ENCODE data around the gene OFD1.

Gene OFD1

DNA sequence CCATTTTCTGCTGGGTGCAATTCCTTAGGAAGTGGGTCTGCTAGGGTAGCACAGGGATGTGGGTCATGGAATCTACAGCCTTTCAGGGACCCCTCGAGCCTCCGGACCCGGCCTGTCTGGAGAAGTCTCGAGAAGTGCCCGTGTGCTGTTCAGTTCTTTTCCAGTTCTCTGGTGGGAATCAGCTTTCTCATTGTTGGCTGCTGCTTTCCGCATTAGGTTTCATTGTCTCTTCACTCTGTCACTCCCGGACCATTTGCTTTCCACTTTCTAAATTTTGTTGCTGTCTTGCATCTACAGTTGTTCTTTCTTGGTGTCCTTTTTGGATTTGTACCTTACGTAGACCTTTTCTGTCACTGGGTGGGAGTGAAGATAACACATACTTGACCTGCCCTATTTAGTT, 39.6 kb upstream of the OFD1 start:
- DNase-seq (ENCODE audit: extremely low read depth, low read depth) = no peak
- TF ChIP-seq, protein P1, sequence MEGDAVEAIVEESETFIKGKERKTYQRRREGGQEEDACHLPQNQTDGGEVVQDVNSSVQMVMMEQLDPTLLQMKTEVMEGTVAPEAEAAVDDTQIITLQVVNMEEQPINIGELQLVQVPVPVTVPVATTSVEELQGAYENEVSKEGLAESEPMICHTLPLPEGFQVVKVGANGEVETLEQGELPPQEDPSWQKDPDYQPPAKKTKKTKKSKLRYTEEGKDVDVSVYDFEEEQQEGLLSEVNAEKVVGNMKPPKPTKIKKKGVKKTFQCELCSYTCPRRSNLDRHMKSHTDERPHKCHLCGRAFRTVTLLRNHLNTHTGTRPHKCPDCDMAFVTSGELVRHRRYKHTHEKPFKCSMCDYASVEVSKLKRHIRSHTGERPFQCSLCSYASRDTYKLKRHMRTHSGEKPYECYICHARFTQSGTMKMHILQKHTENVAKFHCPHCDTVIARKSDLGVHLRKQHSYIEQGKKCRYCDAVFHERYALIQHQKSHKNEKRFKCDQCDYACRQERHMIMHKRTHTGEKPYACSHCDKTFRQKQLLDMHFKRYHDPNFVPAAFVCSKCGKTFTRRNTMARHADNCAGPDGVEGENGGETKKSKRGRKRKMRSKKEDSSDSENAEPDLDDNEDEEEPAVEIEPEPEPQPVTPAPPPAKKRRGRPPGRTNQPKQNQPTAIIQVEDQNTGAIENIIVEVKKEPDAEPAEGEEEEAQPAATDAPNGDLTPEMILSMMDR (IDR thresholded peaks at IDR 0.05; ENCODE audit: low read depth, low read length, missing control alignments) = no peak
- H3K4me3 ChIP-seq (replicated peaks; ENCODE audit: low read depth, low read length) = no peak overlapping the region

DNA sequence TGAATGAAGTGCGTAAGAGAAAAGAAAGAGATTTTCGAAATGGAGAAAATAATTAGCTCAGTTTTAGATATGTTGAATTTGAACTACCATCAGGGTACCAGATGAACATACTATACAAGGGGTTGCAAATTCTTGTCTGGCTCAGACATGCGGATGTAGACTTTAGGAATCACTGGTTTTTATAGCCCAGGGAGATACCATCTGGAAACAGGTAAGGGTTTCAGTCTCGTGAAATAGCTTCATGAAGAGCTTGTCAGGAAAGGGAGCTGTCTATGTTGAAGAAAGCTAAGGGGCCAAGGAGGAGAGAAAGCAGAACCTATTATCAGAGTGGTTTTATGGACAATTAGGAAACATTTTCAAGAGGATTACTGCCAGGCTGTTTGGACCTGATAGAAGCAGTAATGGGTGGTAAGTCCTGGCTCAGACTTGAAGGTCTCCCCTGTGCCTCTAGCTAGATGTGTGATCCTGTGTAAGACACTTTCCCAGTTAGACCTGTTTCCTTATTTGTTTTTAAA, 38.9 kb upstream of the OFD1 start:
- TF ChIP-seq, protein P1 (IDR thresholded peaks at IDR 0.05; ENCODE audit: low read depth, low read length, missing control alignments) = no peak

DNA sequence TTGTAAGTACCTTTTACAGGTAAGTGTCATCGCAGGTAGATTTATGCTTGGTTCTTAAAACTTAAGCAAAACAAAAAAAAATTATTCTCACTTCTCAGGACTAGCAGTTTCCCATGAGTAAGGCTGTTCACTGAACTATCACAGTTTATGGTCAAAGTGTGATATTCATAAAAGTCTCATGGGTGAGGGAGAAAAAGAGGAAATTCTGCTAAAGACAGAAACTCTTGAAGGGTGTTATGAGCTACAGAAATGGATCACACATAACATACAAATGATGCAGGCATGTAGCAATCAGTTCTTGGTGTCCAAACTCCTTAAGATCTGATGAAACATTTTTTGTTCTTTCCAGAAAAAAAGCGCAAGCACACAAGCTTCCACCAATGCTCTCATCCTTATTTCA, 37.1 kb upstream of the OFD1 start:
- TF ChIP-seq, protein P1 (IDR thresholded peaks at IDR 0.05; ENCODE audit: low read depth, low read length, missing control alignments) = no peak
- no peak for DNase-seq (ENCODE audit: extremely low read depth, low read depth)
- H3K4me3 ChIP-seq (replicated peaks; ENCODE audit: low read depth, low read length) = no peak overlapping the region

More for the DNA sequence above, 38.9 kb upstream of the OFD1 start:
- DNase-seq (ENCODE audit: extremely low read depth, low read depth) = no peak
- no peak overlapping the region for H3K4me3 ChIP-seq (replicated peaks; ENCODE audit: low read depth, low read length)

DNA sequence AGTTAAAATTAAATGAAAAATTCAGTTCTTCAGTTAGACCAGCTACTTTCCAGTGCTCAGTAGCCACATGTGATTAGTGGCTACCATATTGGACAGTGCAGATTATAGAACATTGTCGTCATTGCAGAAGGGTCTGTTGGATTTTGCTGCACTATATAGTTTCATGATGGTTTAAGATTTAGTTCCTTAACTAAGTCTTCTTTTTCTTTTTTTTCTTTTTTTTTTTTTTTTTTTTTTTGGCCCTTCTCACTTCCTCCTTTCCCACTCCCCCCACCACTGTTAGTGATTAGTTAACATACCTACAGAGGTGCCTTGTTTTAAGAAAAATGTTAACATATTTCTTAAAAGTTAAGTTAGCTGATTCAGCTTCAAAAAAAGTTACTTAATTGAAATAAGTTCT, 36.6 kb upstream of the OFD1 start:
- DNase-seq (ENCODE audit: extremely low read depth, low read depth) = no peak
- H3K4me3 ChIP-seq (replicated peaks; ENCODE audit: low read depth, low read length) = no peak overlapping the region
- TF ChIP-seq, protein P1 (IDR thresholded peaks at IDR 0.05; ENCODE audit: low read depth, low read length, missing control alignments) = no peak

DNA sequence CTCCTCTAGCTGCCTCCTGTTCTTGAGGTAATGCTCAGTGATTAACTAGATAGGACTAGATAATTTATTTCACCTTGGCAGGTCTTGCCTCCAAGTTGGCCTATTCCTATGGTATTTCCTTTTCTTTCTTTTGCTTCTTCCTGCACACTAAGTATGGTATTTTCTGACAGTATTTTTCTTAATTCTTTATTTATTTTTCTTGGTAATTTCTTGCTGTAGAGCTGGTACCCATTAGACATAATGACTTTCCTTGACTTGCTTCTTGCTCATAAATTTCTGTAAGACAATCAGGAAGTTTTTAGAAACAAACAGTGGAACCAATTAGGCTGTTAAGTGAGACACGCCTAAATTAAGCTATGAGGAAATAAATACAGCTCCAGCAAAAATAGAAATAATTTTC, 36.1 kb upstream of the OFD1 start:
- no peak for DNase-seq (ENCODE audit: extremely low read depth, low read depth)
- TF ChIP-seq, protein P1 (IDR thresholded peaks at IDR 0.05; ENCODE audit: low read depth, low read length, missing control alignments) = no peak
- no peak overlapping the region for H3K4me3 ChIP-seq (replicated peaks; ENCODE audit: low read depth, low read length)

DNA sequence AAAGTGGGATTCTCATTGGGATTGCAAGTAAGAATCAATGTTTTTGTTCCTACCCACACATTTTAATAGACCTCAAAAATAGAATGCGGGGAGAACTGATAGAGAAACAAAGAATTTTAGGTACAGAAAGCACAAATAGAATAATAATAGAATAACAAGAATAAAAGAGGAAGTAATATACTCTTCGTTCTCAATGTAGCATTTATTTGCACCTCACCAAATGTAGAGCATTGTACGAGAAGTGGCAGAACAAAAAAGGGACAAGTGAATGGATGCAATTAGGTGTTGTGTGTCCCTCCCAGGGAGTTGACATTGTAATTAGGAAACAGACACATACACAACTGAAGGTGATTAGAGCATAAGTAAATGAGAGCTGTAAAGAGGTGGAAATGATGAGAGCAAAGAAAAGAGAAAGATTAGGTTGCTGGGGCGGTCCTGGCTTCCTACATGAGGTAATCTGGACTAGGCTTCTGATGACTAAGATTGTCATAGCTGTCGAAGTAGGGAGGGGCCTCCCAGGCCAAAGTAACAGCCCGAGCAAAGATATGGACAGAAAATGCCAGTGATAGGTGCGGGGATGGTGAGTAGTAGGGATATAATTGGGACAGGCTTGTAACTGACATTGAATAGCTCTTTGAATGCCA, 35.2 kb upstream of the OFD1 start:
- TF ChIP-seq, protein P1 (IDR thresholded peaks at IDR 0.05; ENCODE audit: low read depth, low read length, missing control alignments) = no peak
- no peak for DNase-seq (ENCODE audit: extremely low read depth, low read depth)
- no peak overlapping the region for H3K4me3 ChIP-seq (replicated peaks; ENCODE audit: low read depth, low read length)

DNA sequence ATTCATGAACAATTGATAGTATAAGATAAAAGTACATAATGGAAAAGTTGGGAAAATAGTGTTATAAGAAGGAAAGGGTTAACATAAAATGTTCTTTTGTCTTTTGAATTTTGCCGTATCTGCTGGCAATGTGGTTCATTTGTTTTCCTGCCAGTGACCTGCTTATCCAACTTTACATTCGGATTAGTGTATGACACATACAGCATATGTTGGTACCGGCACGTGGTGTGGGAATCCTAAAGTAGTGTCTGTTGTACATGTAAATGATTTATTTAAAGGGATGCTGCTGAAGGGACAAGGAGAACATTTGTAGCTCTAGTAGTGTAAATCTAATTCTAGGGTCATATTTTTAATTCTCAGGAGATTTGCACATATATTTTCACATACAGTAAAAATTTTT, 34.2 kb upstream of the OFD1 start:
- DNase-seq (ENCODE audit: extremely low read depth, low read depth) = no peak
- TF ChIP-seq, protein P1 (IDR thresholded peaks at IDR 0.05; ENCODE audit: low read depth, low read length, missing control alignments) = no peak
- no peak overlapping the region for H3K4me3 ChIP-seq (replicated peaks; ENCODE audit: low read depth, low read length)

Data from HFF-Myc (cell line).